ENCODE measurements around the gene SEC22A. TPM values are rescaled to one million over a fixed set of nuclear protein-coding genes. Genes with fewer than 3 reads are reported as not detected.

SEC22A gene
- total and polyA plus RNA-seq, 4 donors = 10.2 to 17.3 (median 13.6) TPM

- Histone ChIP-seq H3K36me3 (ENCODE audit: control insufficient read depth in 1 of 2, insufficient read depth in 2 of 2, low read length in 1 of 2) (peaks cover 0 to 7% of the 10 kb centered on the region in 2 donors), H3K27ac (ENCODE audit: low read depth in 1 of 2, low read length in 2 of 2) (no peak overlapping the region), H3K9me3 (ENCODE audit: control insufficient read depth, low read length) (no peaks in the 10 kb centered on the region), H3K4me1 (ENCODE audit: control insufficient read depth in 1 of 2, insufficient read depth in 2 of 2, low read length in 2 of 2) (no peaks in the 10 kb centered on the region), H3K4me3 (ENCODE audit: low read length in 2 of 2) (no peak overlapping the region), H3K27me3 (ENCODE audit: control insufficient read depth in 1 of 2, insufficient read depth in 2 of 2, low read length in 1 of 2) (no peaks in the 10 kb centered on the region)
- ATAC-seq (ENCODE audit: low FRiP score) = no peak
- no peak for DNase-seq
- WGBS, 2 donors = 33 to 47% methylated on average over 4 of the region's 4 CpGs
- intact Hi-C loops (cut with DNase I) = no loop called here
Observed at GRCh38 chr3:123157598-123158287, 44.0 kb upstream of the SEC22A start.

GRCh38 chr3:123158330-123158729, 43.4 kb upstream of the SEC22A start:
- Histone ChIP-seq H3K27ac (ENCODE audit: low read depth in 1 of 2, low read length in 2 of 2) (no peak overlapping the region), H3K36me3 (ENCODE audit: control insufficient read depth in 1 of 2, insufficient read depth in 2 of 2, low read length in 1 of 2) (peaks cover 0 to 7% of the 10 kb centered on the region in 2 donors), H3K4me3 (ENCODE audit: low read length in 2 of 2) (no peak overlapping the region), H3K4me1 (ENCODE audit: control insufficient read depth in 1 of 2, insufficient read depth in 2 of 2, low read length in 2 of 2) (no peaks in the 10 kb centered on the region), H3K9me3 (ENCODE audit: control insufficient read depth, low read length) (no peaks in the 10 kb centered on the region), H3K27me3 (ENCODE audit: control insufficient read depth in 1 of 2, insufficient read depth in 2 of 2, low read length in 1 of 2) (no peaks in the 10 kb centered on the region)
- intact Hi-C loops (cut with DNase I) = no loop called here
- WGBS, 2 donors = 79 to 84% methylated on average over 4 of the region's 4 CpGs
- DNase-seq (no peak), ATAC-seq (ENCODE audit: low FRiP score) (no peak)

GRCh38 chr3:123158899-123159390, 42.8 kb upstream of the SEC22A start:
- Histone ChIP-seq H3K27me3 (ENCODE audit: control insufficient read depth in 1 of 2, insufficient read depth in 2 of 2, low read length in 1 of 2) (no peaks in the 10 kb centered on the region), H3K4me1 (ENCODE audit: control insufficient read depth in 1 of 2, insufficient read depth in 2 of 2, low read length in 2 of 2) (no peaks in the 10 kb centered on the region), H3K27ac (ENCODE audit: low read depth in 1 of 2, low read length in 2 of 2) (no peak overlapping the region), H3K4me3 (ENCODE audit: low read length in 2 of 2) (no peak overlapping the region), H3K36me3 (ENCODE audit: control insufficient read depth in 1 of 2, insufficient read depth in 2 of 2, low read length in 1 of 2) (peaks cover 0 to 7% of the 10 kb centered on the region in 2 donors), H3K9me3 (ENCODE audit: control insufficient read depth, low read length) (no peaks in the 10 kb centered on the region)
- DNase-seq (no peak), ATAC-seq (ENCODE audit: low FRiP score) (no peak)
- intact Hi-C loops (cut with DNase I) = no loop called here
- 92 to 93% methylated on average over 10 of the region's 10 CpGs for WGBS, 2 donors

GRCh38 chr3:123159926-123160635, 41.7 kb upstream of the SEC22A start:
- no peaks in the 10 kb centered on the region for H3K4me1 ChIP-seq (ENCODE audit: control insufficient read depth in 1 of 2, insufficient read depth in 2 of 2, low read length in 2 of 2)
- DNase-seq (no peak), ATAC-seq (ENCODE audit: low FRiP score) (no peak)
- peaks cover 4 to 10% of the 10 kb centered on the region in 2 donors for H3K36me3 ChIP-seq (ENCODE audit: control insufficient read depth in 1 of 2, insufficient read depth in 2 of 2, low read length in 1 of 2)
- intact Hi-C loops (cut with DNase I) = no loop called here
- no peak overlapping the region for H3K4me3 ChIP-seq (ENCODE audit: low read length in 2 of 2)
- no peaks in the 10 kb centered on the region for H3K27me3 ChIP-seq (ENCODE audit: control insufficient read depth in 1 of 2, insufficient read depth in 2 of 2, low read length in 1 of 2)
- 87% methylated on average over 9 of the region's 9 CpGs for WGBS, 2 donors
- no peak overlapping the region for H3K27ac ChIP-seq (ENCODE audit: low read depth in 1 of 2, low read length in 2 of 2)
- H3K9me3 ChIP-seq (ENCODE audit: control insufficient read depth, low read length) = no peaks in the 10 kb centered on the region

- Histone ChIP-seq H3K36me3 (ENCODE audit: control insufficient read depth in 1 of 2, insufficient read depth in 2 of 2, low read length in 1 of 2) (peaks cover 4 to 10% of the 10 kb centered on the region in 2 donors), H3K4me1 (ENCODE audit: control insufficient read depth in 1 of 2, insufficient read depth in 2 of 2, low read length in 2 of 2) (no peaks in the 10 kb centered on the region), H3K27ac (ENCODE audit: low read depth in 1 of 2, low read length in 2 of 2) (no peak overlapping the region), H3K9me3 (ENCODE audit: control insufficient read depth, low read length) (no peaks in the 10 kb centered on the region), H3K27me3 (ENCODE audit: control insufficient read depth in 1 of 2, insufficient read depth in 2 of 2, low read length in 1 of 2) (no peaks in the 10 kb centered on the region), H3K4me3 (ENCODE audit: low read length in 2 of 2) (no peak overlapping the region)
- DNase-seq (no peak), ATAC-seq (ENCODE audit: low FRiP score) (no peak)
- intact Hi-C loops (cut with DNase I) = no loop called here
- WGBS, 2 donors = 93 to 94% methylated on average over 7 of the region's 7 CpGs
Observed at GRCh38 chr3:123161167-123161566, 40.6 kb upstream of the SEC22A start.

- no peaks in the 10 kb centered on the region for H3K9me3 ChIP-seq (ENCODE audit: control insufficient read depth, low read length)
- H3K4me1 ChIP-seq (ENCODE audit: control insufficient read depth in 1 of 2, insufficient read depth in 2 of 2, low read length in 2 of 2) = no peaks in the 10 kb centered on the region
- peaks cover 4 to 9% of the 10 kb centered on the region in 2 donors for H3K36me3 ChIP-seq (ENCODE audit: control insufficient read depth in 1 of 2, insufficient read depth in 2 of 2, low read length in 1 of 2)
- ATAC-seq (ENCODE audit: low FRiP score) (no peak), DNase-seq (no peak)
- no peak overlapping the region for H3K27ac ChIP-seq (ENCODE audit: low read depth in 1 of 2, low read length in 2 of 2)
- intact Hi-C loops (cut with DNase I) = no loop called here
- H3K27me3 ChIP-seq (ENCODE audit: control insufficient read depth in 1 of 2, insufficient read depth in 2 of 2, low read length in 1 of 2) = no peaks in the 10 kb centered on the region
- H3K4me3 ChIP-seq (ENCODE audit: low read length in 2 of 2) = no peak overlapping the region
- 83 to 88% methylated on average over 4 of the region's 4 CpGs for WGBS, 2 donors
Observed at GRCh38 chr3:123163141-123163540, 38.6 kb upstream of the SEC22A start.

GRCh38 chr3:123165163-123165562, 36.6 kb upstream of the SEC22A start:
- intact Hi-C loops (cut with DNase I) = no loop called here
- no peaks in the 10 kb centered on the region for H3K9me3 ChIP-seq (ENCODE audit: control insufficient read depth, low read length)
- no peak overlapping the region for H3K27ac ChIP-seq (ENCODE audit: low read depth in 1 of 2, low read length in 2 of 2)
- no peaks in the 10 kb centered on the region for H3K27me3 ChIP-seq (ENCODE audit: control insufficient read depth in 1 of 2, insufficient read depth in 2 of 2, low read length in 1 of 2)
- ATAC-seq (ENCODE audit: low FRiP score) (no peak), DNase-seq (no peak)
- no peak overlapping the region for H3K4me3 ChIP-seq (ENCODE audit: low read length in 2 of 2)
- WGBS, 2 donors = 93 to 100% methylated on average over 1 of the region's 1 CpG
- H3K36me3 ChIP-seq (ENCODE audit: control insufficient read depth in 1 of 2, insufficient read depth in 2 of 2, low read length in 1 of 2) = peaks cover 4 to 7% of the 10 kb centered on the region in 2 donors
- no peaks in the 10 kb centered on the region for H3K4me1 ChIP-seq (ENCODE audit: control insufficient read depth in 1 of 2, insufficient read depth in 2 of 2, low read length in 2 of 2)

GRCh38 chr3:123167686-123168085, 34.1 kb upstream of the SEC22A start:
- intact Hi-C loops (cut with DNase I) = no loop called here
- 96 to 99% methylated on average over 2 of the region's 2 CpGs for WGBS, 2 donors

GRCh38 chr3:123168122-123168521, 33.6 kb upstream of the SEC22A start:
- no peak overlapping the region for H3K4me3 ChIP-seq (ENCODE audit: low read length in 2 of 2)
- no peak for DNase-seq
- H3K4me1 ChIP-seq (ENCODE audit: control insufficient read depth in 1 of 2, insufficient read depth in 2 of 2, low read length in 2 of 2) = no peaks in the 10 kb centered on the region
- H3K9me3 ChIP-seq (ENCODE audit: control insufficient read depth, low read length) = no peaks in the 10 kb centered on the region
- ATAC-seq (ENCODE audit: low FRiP score) = no peak
- H3K36me3 ChIP-seq (ENCODE audit: control insufficient read depth in 1 of 2, insufficient read depth in 2 of 2, low read length in 1 of 2) = peaks cover 3 to 4% of the 10 kb centered on the region in 2 donors
- intact Hi-C loops (cut with DNase I) = no loop called here
- H3K27ac ChIP-seq (ENCODE audit: low read depth in 1 of 2, low read length in 2 of 2) = no peak overlapping the region
- H3K27me3 ChIP-seq (ENCODE audit: control insufficient read depth in 1 of 2, insufficient read depth in 2 of 2, low read length in 1 of 2) = no peaks in the 10 kb centered on the region

More at GRCh38 chr3:123167686-123168085, 34.1 kb upstream of the SEC22A start:
- no peaks in the 10 kb centered on the region for H3K4me1 ChIP-seq (ENCODE audit: control insufficient read depth in 1 of 2, insufficient read depth in 2 of 2, low read length in 2 of 2)
- peaks cover 3 to 4% of the 10 kb centered on the region in 2 donors for H3K36me3 ChIP-seq (ENCODE audit: control insufficient read depth in 1 of 2, insufficient read depth in 2 of 2, low read length in 1 of 2)
- H3K27ac ChIP-seq (ENCODE audit: low read depth in 1 of 2, low read length in 2 of 2) = no peak overlapping the region
- no peak for DNase-seq
- ATAC-seq (ENCODE audit: low FRiP score) = no peak
- H3K9me3 ChIP-seq (ENCODE audit: control insufficient read depth, low read length) = no peaks in the 10 kb centered on the region
- H3K27me3 ChIP-seq (ENCODE audit: control insufficient read depth in 1 of 2, insufficient read depth in 2 of 2, low read length in 1 of 2) = no peaks in the 10 kb centered on the region
- no peak overlapping the region for H3K4me3 ChIP-seq (ENCODE audit: low read length in 2 of 2)
